Mammary epithelial cell (primary cell): ENCODE results near the gene DBH.

Source experiments
- CTCF ChIP-seq, 2 donors: IDR thresholded peaks in 1 of 2; conservative IDR thresholded peaks in 1 of 2; 2 replicates each; pipeline ENCODE4 v1.5.1; 2011 to 2012; ENCODE audit warnings: inconsistent platforms in 2 of 2, low read length in 2 of 2, mild to moderate bottlenecking in 2 of 2, control low read depth in 1 of 2, low read depth in 1 of 2; ENCODE audit not compliant: insufficient read depth in 1 of 2; ENCODE audit errors: extremely low read depth in 1 of 2
- EZH2 ChIP-seq: IDR thresholded peaks from 2 replicates; pipeline ENCODE4 v1.6.1; 2012; ENCODE audit warnings: low read length, inconsistent platforms, borderline replicate concordance

GRCh38 chr9:133677126-133678010 lies 41.2 kb downstream of the DBH start:
- TF ChIP-seq CTCF (conservative IDR thresholded peaks at IDR 0.05 in 1 of 2, IDR thresholded peaks at IDR 0.05 in 1 of 2; ENCODE audit: extremely low read depth in 1 of 2, insufficient read depth in 1 of 2, low read depth in 1 of 2, low read length in 2 of 2) (no peak), EZH2 (no peak)
